DMS114 treated with DMSO at 0.1 percent for 48 hours (cell line): ENCODE data around the gene GBP5.
"Not testable (repeated sequence)": the region's sequence is repeated elsewhere in the genome, so short reads cannot be mapped to it uniquely, and the experiment has no call there.

Source experiments
- DNase-seq: peaks from one replicate; lab custom pipeline; 2025; ENCODE audit not compliant: unreplicated experiment; lab: John Stamatoyannopoulos, UW

GBP5 gene, protein sequence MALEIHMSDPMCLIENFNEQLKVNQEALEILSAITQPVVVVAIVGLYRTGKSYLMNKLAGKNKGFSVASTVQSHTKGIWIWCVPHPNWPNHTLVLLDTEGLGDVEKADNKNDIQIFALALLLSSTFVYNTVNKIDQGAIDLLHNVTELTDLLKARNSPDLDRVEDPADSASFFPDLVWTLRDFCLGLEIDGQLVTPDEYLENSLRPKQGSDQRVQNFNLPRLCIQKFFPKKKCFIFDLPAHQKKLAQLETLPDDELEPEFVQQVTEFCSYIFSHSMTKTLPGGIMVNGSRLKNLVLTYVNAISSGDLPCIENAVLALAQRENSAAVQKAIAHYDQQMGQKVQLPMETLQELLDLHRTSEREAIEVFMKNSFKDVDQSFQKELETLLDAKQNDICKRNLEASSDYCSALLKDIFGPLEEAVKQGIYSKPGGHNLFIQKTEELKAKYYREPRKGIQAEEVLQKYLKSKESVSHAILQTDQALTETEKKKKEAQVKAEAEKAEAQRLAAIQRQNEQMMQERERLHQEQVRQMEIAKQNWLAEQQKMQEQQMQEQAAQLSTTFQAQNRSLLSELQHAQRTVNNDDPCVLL

DNA sequence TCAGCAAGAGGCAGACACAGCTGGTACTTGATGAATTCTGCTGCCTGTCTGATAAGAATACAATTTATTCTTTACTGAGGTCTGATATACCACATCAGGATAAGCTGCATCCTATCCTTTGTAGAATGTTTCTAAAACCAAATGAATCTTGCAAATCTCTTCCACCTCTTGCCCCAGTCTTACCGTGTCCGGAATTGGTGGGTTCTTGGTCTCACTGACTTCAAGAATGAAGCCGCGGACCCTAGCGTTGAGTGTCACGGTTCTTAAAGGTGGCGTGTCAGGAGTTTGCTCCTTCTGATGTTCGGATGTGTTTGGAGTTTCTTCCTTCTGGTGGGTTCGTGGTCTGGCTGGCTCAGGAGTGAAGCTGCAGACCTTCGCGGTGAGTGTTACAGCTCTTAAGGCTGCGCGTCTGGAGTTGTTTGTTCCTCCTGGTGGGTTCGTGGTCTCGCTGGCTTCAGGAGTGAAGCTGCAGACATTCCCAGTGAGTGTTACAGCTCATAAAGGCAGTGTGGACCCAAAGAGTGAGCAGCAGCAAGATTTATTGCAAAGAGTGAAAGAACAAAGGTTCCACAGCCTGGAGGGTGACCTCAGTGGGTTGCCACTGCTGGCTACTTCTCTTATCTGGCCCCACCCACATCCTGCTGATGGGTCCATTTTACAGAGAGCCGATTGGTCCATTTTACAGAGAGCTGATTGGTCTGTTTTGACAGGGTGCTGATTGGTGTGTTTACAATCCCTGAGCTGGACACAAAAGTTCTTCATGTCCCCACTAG lies at the start of gene GBP5:
GBP5 (minus strand) TSS at position 592 of the 773 bp plus-strand sequence. CDS start 3,305 bp downstream, outside the sequence.
- not testable (repeated sequence) for DNase-seq

DNA sequence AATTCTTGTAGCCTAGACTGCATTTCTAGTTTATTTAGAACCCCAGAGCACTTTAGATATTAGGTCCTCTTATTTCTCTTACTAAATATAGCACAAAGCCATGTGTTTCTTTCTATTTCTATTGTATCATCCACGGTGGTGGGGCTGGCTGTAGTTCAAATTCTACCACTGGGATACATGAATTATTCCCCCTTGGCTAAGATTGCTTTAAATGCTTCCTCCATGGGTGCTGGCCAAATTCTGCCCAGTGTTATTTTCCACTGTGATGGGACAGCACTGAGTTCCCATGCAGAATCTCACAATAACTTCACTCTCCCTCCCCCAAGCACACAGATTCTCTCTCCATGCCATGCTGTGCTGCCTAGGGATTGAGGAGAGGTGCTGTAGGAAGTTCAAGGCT lies 49.7 kb upstream of the GBP5 start:
- no peak for DNase-seq

DNA sequence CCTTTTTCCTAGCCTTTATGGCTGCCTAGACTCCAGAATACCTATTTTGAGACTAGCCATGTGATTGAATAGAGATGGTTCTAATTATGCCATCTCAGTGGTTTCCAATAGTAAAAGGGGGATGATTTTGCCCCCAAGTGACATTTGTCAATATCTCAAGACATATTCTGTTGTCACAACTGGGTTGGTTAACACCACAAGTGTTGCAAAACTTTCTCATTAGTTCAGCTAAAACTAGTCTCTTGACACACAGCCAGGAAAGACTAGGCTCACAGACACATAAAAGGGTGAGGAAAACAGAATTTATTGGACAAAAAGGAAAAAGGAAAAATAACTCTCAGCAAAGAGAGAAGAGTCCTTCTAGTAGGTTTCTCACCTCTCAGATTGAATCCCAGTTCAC lies 39.9 kb upstream of the GBP5 start:
- DNase-seq: no peak

DNA sequence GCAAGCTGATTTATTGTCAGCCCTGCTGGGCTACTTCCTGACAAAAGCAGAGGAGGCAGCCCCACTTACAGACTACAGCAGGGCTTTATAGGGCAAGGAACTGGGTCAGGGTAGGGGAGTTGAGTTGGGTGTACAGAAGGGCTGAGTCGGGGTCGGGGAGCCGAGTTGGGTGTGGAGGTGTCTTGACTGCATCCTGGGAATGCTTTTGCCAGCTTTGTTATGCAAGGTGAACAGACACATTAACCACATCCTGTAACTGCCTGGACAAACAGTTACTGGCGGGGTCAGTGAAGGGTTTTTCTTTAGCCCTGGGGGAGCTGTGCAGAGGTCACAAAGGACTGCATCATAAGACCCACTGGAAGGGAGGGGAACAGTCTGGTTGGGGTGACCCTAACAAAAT lies 39.1 kb upstream of the GBP5 start:
- no peak for DNase-seq

DNA sequence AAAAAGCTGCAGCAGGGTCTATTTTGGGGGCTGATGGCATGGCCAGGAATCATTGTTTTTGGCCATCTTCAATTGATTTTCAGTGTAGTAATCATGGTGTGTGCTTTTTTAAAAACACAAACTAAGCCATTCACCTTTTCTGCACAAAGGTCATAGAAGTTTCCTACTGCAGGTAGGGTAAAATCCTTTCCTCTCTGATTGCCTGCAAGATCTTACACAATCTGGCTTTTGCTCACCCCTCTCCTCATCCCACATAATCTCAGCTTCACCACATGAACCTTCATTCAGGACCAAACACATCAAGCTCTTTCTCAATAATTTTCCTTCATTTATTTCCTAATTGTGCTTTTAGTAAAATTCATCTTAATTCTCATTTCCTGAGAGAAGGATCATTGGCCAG lies 38.3 kb upstream of the GBP5 start:
- DNase-seq: no peak

DNA sequence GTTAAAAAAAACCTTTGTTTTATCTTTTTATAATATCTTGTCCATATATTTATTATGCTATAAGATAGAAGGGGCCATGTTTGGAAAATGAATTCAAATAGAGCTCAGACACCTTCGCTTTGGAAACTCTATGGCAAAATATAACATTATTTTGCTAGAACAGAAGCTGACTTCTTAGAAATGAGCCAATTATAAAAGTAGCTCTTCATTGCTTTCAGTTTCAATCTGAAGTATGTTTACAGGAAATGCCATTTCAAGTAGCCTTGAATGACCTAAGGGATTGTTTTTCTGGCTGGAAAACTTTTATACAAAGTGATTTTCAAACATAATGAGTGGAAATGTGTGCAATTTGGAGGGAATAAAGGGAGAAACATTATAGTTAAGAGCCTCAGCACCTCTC lies 37.8 kb upstream of the GBP5 start:
- no peak for DNase-seq

DNA sequence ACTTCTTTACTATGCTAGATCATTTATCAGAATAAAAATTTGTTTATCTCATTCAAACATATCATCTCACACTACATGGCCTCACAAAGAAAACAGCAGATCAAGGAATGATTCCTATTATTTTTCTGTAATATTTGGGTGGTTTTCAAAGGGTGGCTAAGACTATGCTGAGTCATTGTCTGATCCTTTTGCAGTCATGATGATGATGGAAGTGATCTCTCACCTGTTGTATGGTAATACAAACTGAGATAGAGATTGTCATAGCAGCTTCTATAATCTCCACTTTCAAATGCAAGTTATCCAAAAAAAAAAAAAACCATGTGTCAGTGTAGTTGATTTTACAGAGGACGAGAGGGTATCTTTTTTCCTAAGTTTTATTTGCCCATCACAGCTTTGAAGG lies 37.2 kb upstream of the GBP5 start:
- DNase-seq: no peak

DNA sequence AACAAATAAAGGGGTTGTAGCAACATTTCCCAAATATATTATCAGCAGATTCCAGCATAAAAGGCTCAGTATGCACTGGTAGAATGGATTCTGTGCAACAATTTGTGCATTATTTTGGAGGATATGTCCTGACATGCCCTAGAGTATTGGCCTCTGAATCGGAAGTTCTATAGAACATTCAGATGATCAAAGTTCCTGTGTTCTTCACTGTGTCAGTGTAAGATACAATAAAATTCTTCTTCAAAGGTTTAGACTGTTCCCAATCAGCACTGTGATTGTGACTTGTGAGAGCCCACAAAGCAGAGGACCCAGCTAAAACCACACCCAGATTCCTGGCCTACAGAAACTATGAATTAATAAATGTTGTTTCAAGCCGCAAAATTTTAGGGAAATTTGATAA lies 33.6 kb upstream of the GBP5 start:
- DNase-seq: no peak

DNA sequence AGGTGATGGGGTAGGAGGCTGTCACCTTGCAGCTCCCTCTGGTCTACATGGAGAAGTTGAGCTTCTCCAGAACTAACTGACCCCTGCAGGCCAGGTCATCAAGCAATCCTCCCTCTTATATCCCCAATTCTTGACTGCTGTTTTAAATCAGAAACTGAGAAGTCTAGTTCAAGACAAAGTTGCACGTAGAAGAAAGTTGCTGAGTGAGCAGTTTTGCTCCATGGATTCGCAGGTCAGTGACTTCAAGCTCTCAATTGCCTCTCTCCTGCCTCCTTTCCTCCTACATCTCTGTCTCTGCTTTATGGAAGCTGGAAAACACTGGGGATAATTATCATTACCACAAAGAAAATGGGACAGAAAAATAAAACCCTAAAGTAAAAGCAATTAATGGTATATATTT lies 32.8 kb upstream of the GBP5 start:
- DNase-seq: no peak

DNA sequence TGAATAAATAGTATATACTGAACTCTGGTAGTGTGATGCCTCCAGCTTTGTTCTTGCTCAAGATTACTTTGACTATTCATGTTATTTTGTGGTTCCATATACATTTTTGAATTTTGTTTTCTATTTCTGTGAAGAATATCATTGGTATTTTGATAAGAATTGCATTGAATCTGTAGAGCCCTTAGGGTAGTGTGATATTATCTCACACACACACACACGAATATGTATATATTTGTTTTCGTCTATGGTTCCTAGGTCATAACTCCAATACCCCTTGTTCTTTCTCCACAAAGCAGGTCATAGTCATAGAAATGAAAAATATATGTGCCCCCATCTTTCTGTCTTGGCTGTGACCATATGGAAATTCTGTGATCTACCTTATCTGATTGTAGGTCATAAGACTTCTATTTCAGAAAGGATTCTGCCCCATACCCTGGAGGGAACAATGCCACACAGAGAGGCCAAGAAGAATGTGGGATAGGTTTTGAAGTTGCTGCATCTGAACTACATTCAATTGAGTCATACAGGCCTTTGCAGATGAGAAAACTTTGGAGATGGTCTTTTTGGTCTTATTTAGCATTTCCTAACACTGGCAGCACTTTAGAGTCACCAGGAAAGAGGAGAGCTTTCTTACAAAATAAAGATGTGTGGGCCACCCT lies 32.0 kb upstream of the GBP5 start:
- no peak for DNase-seq

DNA sequence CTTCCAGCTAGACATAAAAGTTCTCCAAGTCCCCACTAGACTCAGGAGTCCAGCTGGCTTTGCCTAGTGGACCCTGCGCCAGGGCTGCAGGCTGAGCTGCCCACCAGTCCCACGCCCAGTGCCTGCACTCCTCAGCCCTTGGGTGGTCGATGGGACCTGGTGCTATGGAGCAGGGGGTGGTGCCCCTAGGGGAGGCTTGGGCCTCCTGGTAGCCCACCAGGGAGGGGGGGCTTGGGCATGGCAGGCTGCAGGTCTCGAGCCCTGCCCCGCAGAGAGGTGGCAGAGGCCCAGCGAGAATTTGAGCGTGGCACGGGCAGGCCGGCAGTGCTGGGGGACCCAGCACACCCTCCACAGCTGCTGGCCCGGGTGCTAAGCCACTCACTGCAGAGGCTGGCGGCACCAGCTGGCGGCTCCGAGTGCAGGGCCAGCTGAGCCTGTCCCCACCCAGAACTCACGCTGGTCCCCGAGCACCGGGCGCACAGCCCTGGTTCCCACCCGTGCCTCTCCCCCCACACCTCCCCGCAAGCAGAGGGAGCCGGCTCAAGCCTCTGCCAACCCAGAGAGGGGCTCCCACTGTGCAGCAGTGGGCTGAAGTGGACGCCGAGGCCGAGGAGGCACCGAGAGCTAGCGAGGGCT lies 30.2 kb upstream of the GBP5 start:
- no peak for DNase-seq

DNA sequence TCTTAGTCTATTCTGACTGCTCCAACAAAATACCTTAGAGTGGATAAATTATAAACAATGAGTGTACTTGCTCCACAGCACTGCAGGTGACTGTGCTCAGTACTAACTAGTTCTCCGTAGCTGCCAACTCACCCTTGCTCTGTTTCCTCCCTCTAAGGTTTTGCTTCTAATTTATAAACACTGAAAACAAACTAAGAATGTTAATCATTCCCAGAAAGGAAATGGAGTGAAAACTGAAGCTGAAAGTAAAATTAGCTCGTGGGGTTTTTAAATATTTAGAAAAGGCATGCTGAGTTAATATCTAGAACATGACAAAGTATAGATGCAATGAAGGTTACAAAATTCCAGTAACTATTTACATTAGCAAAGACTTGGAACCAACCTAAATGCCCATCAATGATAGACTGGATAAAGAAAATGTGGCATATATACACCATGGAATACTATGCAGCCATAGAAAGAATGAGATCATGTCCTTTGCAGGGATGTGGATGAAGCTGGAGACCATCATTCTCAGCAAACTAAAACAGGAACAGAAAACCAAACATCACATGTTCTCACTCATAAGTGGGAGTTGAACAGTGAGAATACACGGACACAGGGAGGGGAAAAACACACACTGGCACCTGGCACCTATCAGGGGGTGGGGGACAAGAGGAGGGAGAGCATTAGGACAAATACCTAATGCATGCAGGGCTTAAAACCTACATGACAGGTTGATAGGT lies 27.2 kb upstream of the GBP5 start:
- not testable (repeated sequence) for DNase-seq

DNA sequence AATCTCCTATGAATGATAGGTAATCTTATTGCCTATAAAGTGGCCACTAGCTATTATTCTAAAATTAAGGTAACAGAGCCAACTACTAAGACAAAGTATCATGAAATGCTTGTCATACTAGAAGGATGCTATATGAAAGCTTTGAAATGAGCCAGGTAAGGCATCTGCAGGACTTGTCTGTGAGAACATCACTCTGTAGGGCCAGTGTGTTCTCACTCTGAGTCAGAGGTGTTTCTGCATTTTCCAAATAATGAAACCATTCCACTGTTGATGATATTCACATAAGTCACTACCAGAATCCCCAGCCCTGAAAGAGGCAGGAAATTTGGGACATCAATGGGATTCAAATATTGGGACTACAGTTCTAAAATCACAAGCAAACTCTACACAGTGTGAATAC lies 25.8 kb upstream of the GBP5 start:
- DNase-seq: no peak

DNA sequence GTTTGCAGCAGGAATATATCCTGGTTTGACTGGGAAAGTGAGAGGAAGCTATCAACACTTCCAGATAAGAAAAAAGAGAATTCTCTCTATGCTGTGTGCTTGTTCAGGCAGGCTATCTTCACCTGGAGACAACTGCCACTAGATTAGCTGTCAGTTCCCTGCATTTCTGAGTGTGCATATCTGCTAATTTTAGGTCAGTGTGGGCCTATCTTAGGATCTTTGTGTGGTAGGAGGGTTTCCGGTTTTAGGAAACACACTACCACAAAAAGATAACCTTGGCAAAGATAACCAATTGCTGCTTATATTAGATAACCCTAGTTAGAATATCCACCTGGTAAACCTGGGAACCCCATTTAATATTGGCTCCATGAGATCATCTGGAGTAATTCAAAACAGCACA lies 22.5 kb upstream of the GBP5 start:
- DNase-seq: no peak

DNA sequence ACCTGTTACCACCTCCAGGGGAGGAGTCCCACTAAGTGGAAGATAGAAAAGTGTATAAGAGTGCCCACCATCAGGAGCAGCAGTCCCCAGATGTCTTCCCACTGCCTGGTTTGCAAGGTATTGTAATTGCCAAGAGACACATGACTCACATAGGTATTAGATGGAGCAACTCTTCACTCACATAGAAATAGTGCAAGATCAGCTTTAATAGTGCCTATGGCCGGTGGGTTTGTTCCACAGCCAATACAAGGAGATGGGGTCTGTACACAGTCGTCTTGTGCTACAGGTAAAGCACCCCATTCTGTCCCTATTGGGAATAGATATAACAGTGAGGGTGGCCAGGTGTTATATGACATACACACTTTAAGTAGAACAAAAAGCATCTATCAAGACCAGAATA lies 18.6 kb upstream of the GBP5 start:
- DNase-seq: no peak

DNA sequence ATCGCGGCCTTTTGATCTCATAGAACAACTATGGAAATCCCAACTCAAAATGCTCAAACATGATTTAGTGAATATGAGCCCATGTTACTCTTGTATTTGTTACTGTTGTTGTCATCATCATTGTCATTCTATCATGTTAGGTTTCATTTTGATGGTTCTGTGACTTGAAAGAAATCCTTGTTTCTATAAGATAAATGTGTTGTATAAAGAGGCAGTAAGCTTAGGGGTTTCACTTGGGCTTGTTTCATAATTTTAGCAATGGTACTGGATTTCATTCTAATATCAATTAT lies 15.3 kb upstream of the GBP5 start:
- DNase-seq: no peak

DNA sequence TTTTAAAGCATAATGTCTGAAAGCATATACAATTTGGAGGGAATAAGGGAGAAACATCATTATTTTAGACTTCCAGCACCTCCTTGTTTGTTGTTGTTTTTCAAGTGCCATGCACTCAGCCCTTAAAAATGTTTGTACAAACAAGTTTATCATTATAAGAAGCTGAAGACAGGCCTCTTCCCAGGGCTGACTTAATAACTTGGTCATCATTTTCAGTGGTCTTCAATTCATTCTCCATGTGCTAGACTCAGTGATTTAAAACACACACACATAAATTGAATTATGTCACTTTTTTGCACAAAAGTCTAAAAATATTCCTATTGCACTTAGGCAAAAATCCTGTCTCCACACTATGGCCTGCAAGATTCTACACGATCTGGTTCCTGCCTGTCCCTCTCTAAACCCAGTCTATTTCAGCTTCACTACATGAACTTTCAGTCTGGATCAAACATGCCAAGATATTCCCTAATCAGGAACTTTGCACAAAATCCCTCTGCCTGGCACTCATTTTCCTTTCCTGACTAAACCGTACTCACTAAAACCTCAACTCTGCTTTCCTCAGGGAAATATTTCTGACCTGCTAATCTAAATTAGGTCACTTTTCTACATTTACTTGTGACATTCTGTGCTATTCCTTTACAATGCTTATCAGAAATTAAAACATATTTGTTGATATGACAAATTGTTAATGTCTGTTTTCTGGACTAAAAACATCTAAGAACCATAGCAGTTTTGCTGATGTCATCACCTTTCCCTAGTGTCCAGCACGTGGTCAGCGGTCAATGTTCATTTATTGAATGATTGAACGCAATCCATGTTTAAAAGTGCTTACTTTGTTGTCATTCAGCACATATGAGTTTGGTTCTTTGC lies 14.8 kb upstream of the GBP5 start:
- no peak for DNase-seq

DNA sequence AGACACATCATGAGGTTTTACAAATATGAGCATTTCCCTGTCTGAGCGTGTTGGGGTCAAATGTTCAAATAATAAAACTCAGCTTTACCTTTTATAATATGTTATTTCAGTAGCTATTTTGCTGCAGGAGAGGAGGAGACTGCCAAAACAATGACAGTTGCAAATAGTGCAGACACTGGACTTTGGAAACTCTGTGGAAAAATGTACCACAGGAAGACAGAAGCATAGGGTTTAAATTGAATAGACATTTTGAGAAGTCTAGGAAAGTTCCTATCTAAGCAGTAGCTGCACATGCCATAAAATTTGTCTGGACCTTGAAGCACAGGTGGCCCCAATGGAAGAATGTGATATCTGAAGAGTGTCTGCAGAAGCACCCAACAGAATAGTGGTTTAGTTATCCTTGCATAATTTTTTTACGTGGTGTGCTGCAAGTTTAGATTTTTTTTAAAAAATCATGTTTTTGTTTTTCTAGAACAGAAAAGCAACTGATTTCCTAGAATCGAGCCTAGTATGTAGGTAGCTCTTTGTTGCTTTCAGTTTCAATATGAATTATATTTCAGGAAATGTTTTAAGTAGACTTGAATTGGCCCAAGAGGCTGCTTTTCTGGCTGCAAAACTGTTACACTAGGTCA lies 14.0 kb upstream of the GBP5 start:
- DNase-seq: no peak

DNA sequence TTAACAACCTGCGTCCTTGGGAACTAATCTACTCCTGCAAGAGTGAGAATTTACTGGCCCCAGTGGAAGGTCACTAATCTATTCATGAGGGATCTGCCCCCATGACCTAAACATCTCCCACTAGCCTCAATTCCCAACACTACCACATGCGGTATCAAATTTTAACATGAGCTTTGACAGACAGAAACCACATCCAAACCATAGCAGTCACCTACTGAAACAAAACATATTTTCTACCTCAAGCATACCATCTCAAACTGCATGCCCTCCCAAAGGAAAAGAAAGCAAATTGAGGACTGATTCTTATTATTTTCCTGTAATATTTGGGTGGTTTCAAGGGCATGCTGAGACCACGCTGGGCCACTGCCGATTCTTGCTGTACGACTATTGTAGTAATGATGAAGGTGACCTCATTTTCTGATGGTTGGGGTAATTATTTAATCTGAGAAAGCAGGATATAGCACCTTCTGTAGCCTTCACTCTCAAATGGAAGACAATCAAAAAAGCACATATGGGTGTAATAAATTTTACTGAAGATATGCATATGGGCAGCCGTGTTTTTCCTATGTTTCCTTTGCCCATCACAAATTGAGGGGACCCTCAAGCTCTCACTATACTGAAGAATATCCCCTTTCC lies 13.2 kb upstream of the GBP5 start:
- DNase-seq: no peak
